Endometrial microvascular endothelial cells (primary cell): ENCODE measurements around the gene APCDD1L. TPM values are rescaled to one million over a fixed set of nuclear protein-coding genes. Genes with fewer than 3 reads are reported as not detected.
"Not testable (repeated sequence)": the region's sequence is repeated elsewhere in the genome, so short reads cannot be mapped to it uniquely, and the experiment has no call there.

Source experiments
- in situ Hi-C: cut with HindIII; loops from 2 replicates; pipeline ENCODE4 v1.10.0; 2017; ENCODE audit warnings: low sequenced_read_pairs, low pct_unique_long_range_greater_than_20kb; ENCODE audit errors: inconsistent ontology term
- total RNA-seq: library from RNA; depleted of rRNA; stranded (reverse); fragments of >200 nt; gene quantifications from one replicate; pipeline ENCODE4 v1.2.3, GENCODE V29; 2015; ENCODE audit errors: inconsistent ontology term

The APCDD1L gene
- total RNA-seq, 1 donor from 2014 or later: 1.1 TPM

DNA sequence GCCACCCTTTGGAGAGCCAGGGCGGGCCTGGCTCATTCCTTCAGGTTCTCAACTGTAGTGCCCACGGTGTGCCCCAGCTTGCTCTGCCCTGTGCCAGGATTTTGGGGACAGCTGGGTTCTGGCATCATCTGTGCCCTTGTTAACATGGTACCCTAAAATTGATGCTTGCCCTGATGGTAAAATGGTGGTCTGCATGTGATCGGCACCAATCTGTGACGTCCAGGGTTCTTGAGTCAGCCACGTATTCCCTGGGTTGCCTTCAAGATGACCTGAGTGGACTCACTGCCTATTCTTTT lies 31.2 kb upstream of the APCDD1L start:
- in situ Hi-C loops: no loop called here

DNA sequence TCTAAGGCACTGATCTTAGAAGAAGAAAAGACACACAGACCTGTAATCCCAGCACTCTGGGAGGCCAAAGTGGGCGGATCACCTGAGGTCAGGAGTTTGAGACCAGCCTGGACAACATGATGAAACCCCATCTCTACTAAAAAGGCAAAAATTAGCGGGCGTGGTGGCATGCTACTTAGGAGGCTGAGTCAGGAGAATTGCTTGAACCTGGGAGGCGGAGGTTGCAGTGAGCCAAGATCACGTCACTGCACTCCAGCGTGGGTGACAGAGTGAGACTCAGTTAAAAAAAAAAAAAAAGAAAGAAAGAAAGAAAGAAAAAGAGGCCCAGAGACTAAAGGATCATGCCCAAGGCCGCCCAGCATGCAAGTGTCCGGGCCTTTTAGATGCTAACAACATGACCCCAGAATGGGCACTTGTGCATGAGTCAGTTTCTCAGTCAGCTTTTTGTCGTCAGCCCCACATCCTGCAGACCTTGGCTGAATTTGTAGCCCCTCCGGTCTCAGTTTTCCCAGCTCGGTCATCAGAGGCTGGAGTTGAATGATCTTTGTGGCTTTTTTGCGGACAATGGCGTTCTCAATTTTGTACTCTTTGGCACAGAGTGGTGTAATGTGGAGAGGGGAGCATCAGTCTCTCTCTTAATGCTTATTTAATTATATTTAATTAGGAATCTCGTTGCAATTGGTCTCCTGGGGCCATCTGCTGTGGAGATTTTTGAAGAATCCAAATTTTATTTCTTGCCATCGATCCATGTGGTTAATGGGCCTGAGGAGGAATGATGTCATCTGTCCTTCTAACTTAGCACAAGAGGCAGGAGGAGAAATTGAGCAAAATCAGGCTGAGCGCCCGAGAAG lies 30.6 kb upstream of the APCDD1L start:
- in situ Hi-C loops: no loop called here

DNA sequence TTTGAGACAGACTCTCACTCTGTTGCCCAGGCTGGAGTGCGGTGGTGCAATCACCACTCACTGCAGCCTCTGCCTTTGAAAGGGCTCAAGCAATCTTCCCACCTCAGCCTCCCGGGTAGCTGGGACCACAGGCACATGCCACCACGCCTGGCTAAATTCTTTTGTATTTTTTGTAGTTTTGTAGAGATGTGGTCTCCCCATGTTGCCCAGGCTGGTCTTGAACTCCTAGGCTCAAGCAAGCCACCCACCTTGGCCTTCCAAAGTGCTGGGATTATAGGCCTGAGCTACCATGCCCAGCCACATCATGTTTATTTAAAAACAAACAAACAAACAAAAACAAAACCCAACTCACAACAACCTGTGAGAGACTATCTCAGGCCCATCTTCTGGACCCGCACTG lies 29.7 kb upstream of the APCDD1L start:
- in situ Hi-C loops: no loop called here

DNA sequence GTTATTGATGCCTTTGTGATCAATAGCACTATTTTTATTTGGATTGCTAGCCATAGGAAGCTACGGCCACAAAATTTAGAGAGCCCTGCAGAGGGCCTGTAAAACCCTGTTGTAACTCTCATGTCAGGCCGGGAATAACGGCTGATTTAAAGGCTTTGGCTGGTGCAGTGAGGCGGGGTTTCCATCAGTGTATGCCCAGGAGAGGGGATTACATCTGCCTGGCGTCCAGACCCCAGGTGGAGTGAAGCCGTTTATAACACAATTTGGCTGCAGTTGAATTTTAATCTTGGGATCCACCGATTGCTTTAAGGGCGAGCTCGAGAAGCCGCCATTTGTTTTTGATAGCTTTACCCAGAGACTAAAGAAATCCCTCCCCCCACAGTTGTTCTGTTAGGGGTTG lies 29.1 kb upstream of the APCDD1L start:
- in situ Hi-C loops: no loop called here

DNA sequence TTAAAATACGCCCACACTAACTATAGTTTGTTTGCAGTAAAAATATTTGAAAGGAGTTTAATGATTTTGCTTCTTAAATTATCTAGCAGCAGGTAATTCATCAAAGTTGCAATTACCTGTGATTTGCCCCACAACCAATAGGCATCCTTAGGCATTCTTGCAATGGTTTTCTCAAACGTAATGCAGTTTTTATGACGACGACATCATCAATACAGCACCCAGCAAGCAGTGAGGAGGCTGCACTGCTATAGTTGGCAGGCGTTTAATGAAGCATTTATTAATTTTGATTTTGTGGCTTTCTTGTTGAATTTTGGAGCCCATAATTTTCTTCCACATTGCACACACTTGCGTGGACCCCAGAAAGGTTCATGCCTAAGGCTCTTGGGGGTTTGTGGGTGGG lies 28.1 kb upstream of the APCDD1L start:
- in situ Hi-C loops: no loop called here

DNA sequence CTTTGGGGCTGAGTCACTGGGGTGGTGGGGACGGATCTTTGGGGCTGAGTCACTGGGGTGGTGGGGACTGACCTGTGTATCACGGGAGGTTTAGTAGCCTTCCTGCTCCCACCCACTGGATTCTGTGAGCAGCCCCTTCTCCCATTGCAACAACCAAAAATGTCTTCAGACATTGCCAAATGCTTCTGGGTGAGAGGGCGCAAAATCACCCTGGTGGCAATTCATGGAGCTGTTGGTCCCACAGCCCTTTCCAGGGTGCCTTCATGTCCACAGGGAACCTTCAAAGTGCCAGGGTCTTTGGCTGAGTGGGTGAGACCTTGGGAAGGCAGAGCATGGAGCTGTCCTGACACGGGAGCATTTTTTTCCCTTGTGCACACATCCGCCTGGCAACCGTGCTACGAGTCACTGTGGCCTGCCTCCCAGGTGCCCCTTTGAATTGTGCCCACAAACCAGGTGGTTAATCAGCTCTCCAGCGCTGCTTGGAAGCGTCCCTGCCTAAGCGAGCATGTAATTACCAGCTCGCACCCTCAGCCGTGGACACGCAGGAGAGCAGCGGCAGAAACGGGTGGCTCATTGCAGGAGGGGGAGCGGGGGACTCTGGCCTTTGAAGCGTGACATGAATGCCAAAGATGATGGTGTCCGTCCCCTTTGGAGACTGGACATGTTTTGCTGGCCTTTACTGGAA lies 27.4 kb upstream of the APCDD1L start:
- in situ Hi-C loops: no loop called here

DNA sequence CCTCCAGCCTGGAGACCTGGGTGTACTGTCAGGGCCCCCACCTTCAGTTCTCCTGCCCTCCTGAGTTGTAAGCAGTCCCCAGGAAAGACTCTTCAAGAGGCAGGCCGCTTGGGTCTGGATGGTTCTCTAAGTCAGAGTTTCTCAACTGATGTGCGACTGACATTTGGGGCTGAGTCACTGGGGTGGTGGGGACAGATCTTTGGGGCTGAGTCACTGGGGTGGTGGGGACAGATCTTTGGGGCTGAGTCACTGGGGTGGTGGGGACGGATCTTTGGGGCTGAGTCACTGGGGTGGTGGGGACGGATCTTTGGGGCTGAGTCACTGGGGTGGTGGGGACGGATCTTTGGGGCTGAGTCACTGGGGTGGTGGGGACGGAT lies 26.8 kb upstream of the APCDD1L start:
- in situ Hi-C loops: not testable (repeated sequence)

DNA sequence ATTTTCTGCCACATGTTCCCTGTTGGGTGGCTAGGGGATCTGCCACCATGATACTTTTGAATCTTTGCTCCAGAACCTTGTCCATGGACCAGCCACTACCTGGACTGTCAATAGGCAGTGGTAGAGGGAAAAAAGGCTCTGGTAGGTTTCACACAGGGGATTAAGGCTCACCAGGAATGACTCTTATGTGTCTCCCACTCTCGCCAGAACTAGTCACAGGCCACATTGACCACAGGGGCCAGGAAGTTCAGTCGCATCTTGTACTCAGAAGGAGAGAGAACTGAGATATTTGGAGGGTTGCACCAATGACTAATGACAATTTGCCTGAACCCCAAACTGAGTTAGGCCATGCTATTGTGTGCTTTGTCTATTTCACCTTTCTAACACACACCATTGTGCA lies 23.6 kb upstream of the APCDD1L start:
- in situ Hi-C loops: no loop called here

DNA sequence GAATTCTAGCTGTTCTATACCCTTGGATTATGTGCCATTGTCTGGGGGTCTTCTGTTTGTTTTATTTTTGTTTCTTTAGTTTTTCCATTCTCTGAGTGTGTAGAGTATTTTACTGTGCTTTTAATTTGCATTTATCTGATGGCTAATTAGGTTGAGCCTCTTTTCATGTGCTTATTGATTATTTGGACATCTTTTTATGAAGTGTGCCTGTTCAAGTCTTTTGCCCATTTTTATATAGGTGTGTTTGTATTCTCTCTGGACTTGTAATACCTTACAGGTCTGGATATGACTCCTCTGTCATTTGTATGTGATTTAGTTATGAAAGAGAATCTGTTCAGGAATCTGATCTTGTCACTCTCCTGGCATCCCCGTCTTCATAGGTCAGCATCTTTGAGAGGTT lies 22.6 kb upstream of the APCDD1L start:
- in situ Hi-C loops: no loop called here

DNA sequence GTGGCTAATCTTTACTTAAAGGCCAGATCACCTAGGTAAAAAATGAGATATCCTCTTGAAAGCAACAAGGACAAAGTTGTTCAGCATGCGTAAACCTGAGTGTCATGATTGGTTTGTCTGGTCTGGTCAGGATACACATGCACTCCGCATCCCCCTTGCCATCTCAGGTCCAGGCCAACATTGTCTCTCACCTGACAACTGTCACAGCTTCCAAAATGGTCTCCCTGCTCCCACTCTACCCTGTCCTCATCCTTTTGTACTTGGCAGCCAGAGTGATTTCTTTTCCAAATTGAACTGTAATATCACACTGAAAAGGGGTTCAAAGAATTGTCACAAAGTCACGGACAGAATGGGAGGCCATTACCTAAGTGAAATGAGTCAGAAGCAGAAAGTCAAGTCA lies 21.1 kb upstream of the APCDD1L start:
- in situ Hi-C loops: no loop called here

DNA sequence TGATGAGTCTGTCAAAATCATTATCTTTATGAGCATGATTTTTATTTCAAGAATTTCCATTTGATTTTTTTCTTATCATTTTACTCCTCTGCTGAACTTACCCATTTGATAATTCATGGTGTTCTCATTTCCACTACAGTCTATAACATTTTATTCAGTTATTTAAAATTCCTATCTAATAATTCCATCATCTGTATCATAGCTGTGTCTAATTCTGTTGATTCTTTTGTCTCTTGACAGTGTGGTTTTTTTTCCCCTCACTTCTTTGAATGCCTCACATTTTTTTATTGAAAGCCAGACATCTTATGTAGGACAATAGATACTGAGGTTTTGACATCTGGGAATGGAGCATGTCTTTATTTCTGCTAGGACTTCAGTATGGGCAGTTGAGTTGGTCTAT lies 16.5 kb upstream of the APCDD1L start:
- in situ Hi-C loops: no loop called here

DNA sequence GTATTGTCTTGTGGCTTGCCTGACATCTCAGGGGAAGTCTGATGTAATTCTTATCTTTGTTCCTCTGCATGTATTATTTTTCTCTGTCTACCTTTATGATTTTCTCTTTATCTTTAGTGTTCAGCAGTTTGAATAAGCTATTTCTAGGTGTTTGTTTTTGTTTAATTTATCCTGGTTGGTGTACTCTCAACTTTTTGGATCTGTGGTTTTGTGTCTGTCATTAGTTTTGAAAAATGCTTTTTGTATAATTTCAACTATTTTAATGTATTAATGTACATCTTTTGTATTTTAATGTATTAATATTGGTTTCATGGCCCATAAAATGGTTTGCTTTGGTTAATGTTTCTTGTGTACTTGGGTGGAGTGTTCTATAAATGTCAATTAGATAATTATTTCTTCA lies 15.9 kb upstream of the APCDD1L start:
- in situ Hi-C loops: no loop called here

DNA sequence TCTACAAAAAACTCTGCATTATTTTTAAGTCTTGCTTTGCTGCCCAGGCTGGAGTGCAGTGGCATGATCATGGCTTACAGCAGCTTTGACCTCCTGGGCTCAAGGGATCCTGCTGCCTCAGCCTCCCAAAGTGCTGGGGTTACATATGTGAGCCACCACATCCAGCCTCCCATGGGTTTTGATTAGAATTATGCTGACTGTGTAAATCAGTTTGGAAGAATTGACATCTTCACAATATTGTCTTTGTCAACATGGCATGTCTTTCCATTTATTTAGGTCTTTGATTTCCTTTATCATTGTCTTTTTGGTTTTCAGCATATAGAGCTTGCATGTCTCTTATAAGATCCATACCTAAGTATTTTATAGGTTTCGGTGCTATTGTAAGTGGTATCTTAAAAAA lies 13.2 kb upstream of the APCDD1L start:
- in situ Hi-C loops: no loop called here

DNA sequence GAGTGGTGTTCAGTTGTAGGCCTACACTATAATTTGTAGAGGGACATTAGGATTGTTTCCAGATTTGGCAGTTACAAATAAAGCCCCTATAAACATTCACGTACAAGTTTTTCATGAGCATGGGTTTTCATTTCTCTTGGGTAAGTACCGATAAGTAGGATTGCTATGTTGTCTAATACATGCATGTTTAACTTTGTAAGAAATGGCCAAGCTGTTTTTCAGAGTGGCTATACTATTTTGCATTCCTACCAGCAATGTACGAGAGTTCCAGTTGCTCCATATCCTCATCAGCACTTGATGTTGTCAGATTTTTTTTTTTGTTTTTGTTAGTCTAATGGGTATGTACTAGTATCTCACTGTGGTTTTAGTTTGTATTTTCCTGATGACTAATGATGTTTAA lies 11.2 kb upstream of the APCDD1L start:
- in situ Hi-C loops: no loop called here

DNA sequence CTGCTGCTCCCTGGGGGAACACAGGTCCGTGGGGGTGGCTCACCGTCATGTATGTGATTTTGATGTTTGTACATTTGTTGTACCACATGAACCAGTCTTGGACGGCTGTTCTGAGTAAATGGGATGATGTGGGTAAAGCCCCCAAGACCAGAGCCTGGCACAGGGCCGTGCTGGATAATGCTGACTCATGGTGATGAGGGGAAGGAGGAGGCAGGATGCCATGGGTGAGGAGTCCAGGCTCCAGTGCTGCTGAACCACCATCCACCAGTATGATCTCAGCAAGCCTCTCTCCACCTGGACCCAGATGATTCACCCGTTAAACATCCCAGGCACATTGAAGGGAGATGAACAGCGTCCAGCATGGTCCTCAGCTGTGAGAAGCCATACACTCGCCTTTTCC lies 9.6 kb upstream of the APCDD1L start:
- in situ Hi-C loops: no loop called here

DNA sequence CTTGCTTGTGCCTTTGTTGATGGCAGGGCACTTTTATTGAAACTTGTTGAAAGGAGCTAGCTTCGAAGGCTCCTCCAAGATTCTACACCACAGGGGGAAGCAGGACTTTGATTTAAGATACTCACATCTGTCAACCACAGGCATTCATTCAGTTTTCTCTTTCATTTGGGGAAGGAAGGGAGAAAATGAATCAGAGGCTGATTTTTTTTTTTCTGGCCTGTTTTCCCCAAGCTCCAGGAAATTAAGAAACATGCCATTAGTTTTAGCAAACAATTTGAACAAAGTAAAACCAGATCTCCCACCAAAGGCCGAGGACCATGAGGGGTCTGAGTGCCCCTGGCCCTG lies 8.7 kb upstream of the APCDD1L start:
- in situ Hi-C loops: no loop called here

DNA sequence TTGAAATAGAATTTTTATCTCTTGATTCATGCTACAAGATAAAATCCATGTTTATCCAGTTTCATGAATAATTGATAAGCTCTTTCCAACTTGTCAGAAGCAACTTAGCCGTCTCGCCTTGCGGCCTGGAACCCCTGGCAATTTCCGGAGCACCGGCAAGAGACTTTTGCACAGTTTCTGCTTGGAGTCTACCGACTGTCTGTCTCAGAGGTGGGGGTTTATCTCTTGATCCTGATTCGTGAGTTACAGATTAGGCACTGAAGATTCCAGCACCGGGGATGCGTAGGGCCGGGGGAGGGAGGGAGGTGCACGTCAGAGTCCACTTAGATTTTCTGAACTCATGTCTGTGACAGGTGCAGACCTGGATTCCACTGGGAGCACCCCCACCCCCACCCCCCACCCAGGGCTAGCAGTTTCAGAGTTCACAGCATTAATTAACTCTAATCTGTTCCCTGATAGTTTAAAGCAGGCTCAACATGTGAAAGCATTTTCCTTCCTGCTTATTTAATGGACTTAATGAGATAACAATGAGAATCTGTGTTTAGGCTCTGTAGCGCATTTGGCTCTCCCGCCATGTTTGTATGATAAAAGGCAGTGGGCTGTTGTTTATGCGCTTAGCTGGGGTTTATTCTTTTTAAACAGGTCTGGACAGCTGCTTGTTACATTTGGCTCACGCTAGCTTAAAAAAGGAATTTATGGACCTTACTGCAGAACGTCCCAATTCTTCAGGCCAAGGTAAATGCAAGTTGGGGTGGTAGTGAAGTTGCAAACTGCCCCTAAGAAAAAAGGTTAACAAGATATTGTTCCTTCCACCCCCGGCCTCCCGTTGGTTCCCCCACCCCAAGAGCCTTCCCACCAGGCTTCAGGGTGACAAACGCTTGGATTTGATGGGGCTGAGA lies 8.1 kb upstream of the APCDD1L start:
- in situ Hi-C loops: no loop called here

DNA sequence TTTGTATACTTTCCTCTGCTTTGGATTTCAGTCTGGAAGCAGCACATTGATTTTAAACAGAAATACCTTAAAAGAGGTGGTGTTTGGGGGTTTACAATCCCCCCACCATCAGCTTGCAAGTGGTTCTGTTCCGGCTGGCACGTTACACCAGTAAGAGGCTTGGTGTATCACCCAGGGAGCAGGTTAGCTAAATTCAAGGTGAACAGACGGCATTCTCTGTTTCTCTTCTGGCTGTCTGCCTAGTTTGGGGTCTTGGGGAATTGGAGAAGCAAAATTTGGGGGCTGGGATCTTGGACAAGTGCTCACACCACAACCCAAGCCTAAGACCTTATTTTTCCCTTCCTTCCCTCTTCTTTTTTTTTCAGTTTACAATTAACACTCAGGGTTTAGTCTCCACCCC lies 7.5 kb upstream of the APCDD1L start:
- in situ Hi-C loops: no loop called here

DNA sequence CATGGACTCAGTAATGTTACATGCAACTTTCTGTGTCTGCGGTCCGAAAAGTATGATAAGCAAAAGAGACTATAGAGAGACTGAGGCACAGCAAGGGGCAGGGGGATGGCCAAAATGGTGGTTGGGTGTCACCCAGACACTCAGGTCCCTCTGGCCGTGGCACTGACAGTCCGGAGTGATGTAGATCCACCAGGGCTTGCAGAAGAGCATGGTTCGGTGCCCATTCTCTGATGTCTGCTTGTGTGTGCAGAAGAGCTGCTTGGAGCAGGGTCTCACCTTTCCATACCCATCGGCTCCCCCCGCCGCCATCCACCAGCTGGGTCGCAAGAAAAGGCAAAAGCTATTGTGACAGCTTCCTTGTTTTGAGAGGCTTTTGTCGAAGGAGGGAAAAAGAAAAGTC lies 6.6 kb upstream of the APCDD1L start:
- in situ Hi-C loops: no loop called here
